Lower lobe of right lung (tissue), 2 donors: ENCODE measurements around the gene CALHM1. TPM values are rescaled to one million over a fixed set of nuclear protein-coding genes. Genes with fewer than 3 reads are reported as not detected.

Experiments used
- ATAC-seq, 2 donors: fragments of 200-7000 bp; cut with Tn5 transposase; one replicate each; pipeline ENCODE4 v1.9.1; 2020 to 2022; ENCODE audit warnings: mild to moderate bottlenecking in 2 of 2, moderate library complexity in 2 of 2
- DNase-seq: peaks from one replicate; pipeline ENCODE4 v3.0.0-alpha.2; 2020
- H3K27ac ChIP-seq: fragments of 200-600 bp; one replicate; pipeline ENCODE4 v1.8.0; 2022
- H3K27me3 ChIP-seq: fragments of 200-600 bp; one replicate; pipeline ENCODE4 v1.8.0; 2022; ENCODE audit warnings: low read depth
- H3K36me3 ChIP-seq: fragments of 200-600 bp; one replicate; pipeline ENCODE4 v1.8.0; 2022; ENCODE audit warnings: mild to moderate bottlenecking
- H3K4me1 ChIP-seq: fragments of 200-600 bp; one replicate; pipeline ENCODE4 v1.8.0; 2022
- H3K4me3 ChIP-seq: fragments of 200-600 bp; one replicate; pipeline ENCODE4 v1.8.0; 2022; ENCODE audit warnings: mild to moderate bottlenecking
- H3K9me3 ChIP-seq: fragments of 200-600 bp; one replicate; pipeline ENCODE4 v1.8.0; 2022
- CTCF ChIP-seq: fragments of 200-600 bp; IDR thresholded peaks from one replicate; pipeline ENCODE4 v1.8.0; 2022; ENCODE audit warnings: antibody characterized with exemption, mild to moderate bottlenecking
- intact Hi-C: fragments of 100-400 bp; cut with DNase I; formaldehyde crosslinking; loops from one replicate; pipeline ENCODE4 v1.11.0; 2022
- total RNA-seq: library from RNA; stranded (reverse); fragmentation: NEBNext Ultra II Directional; extraction: Animal tissue kit (Norgen Biotek cat#: 25700); gene quantifications from one replicate; pipeline ENCODE4 v1.2.1, GENCODE V29; 2021
- donor health status: DM: no; HTN: yes; CAD: no; lungs with severe emphysema.

The CALHM1 gene
- total RNA-seq, 1 donor from 2014 or later, result 0.15 TPM

- Histone ChIP-seq H3K27ac (no peak overlapping the region), H3K27me3 (no peaks in the 10 kb centered on the region), H3K4me3 (no peak overlapping the region), H3K4me1 (peaks cover 20% of the 10 kb centered on the region), H3K36me3 (peaks cover 89% of the 10 kb centered on the region), H3K9me3 (no peaks in the 10 kb centered on the region)
- peak; percentile 67 to 75 for ATAC-seq
- TF ChIP-seq CTCF, result no peak
- intact Hi-C loops, result no loop called here
- peak; percentile 83 for DNase-seq
Measured at GRCh38 chr10:103433858-103434257, 24.8 kb downstream of the CALHM1 start.

- Histone ChIP-seq H3K27me3 (no peaks in the 10 kb centered on the region), H3K36me3 (peaks cover 89% of the 10 kb centered on the region), H3K9me3 (no peaks in the 10 kb centered on the region), H3K27ac (no peak overlapping the region), H3K4me3 (no peak overlapping the region), H3K4me1 (peaks cover 20% of the 10 kb centered on the region)
- ATAC-seq, result peak; percentile 42 to 77
- TF ChIP-seq CTCF, result no peak
- DNase-seq, result no peak
- intact Hi-C loops, result no loop called here
Measured at GRCh38 chr10:103431902-103432301, 26.8 kb downstream of the CALHM1 start.

- Histone ChIP-seq H3K4me3 (no peak overlapping the region), H3K4me1 (peaks cover 20% of the 10 kb centered on the region), H3K9me3 (no peaks in the 10 kb centered on the region), H3K27me3 (no peaks in the 10 kb centered on the region), H3K36me3 (peaks cover 89% of the 10 kb centered on the region), H3K27ac (no peak overlapping the region)
- TF ChIP-seq CTCF, result no peak
- DNase-seq, result no peak
- intact Hi-C loops, result no loop called here
- ATAC-seq, result no peak
Measured at GRCh38 chr10:103429647-103430046, 29.1 kb downstream of the CALHM1 start.

- H3K27me3 ChIP-seq, result no peaks in the 10 kb centered on the region
- H3K4me3 ChIP-seq, result no peak overlapping the region
- no peak for ATAC-seq
- H3K27ac ChIP-seq, result no peak overlapping the region
- intact Hi-C loops, result no loop called here
- no peak for DNase-seq
- peaks cover 15% of the 10 kb centered on the region for H3K4me1 ChIP-seq
- no peaks in the 10 kb centered on the region for H3K9me3 ChIP-seq
- TF ChIP-seq CTCF, result no peak
- H3K36me3 ChIP-seq, result peaks cover 89% of the 10 kb centered on the region
Measured at GRCh38 chr10:103428989-103429643, 29.6 kb downstream of the CALHM1 start.

GRCh38 chr10:103427866-103428265 lies 30.8 kb downstream of the CALHM1 start:
- Histone ChIP-seq H3K9me3 (no peaks in the 10 kb centered on the region), H3K27ac (no peak overlapping the region), H3K36me3 (peaks cover 90% of the 10 kb centered on the region), H3K4me1 (peaks cover 5% of the 10 kb centered on the region), H3K4me3 (no peak overlapping the region), H3K27me3 (no peaks in the 10 kb centered on the region)
- intact Hi-C loops, result no loop called here
- ATAC-seq (no peak), DNase-seq (no peak)
- TF ChIP-seq CTCF, result no peak
